NCI-H146 treated with DMSO at 0.1 percent for 48 hours (cell line): Measurements from ENCODE around the gene XPO4.

Source experiments
- DNase-seq: peaks from one replicate; lab custom pipeline; 2025; ENCODE audit not compliant: unreplicated experiment; lab: John Stamatoyannopoulos, UW

XPO4 gene

GRCh38 chr13:20729633-20730585 is 172.6 kb downstream of the XPO4 start:
- DNase-seq: no peak

GRCh38 chr13:20728579-20729311 is 173.8 kb downstream of the XPO4 start:
- no peak for DNase-seq

GRCh38 chr13:20727856-20728255 is 174.7 kb downstream of the XPO4 start:
- no peak for DNase-seq
